Measurements from ENCODE around the gene ANKH. TPM values are rescaled to one million over a fixed set of nuclear protein-coding genes. Genes with fewer than 3 reads are reported as not detected.

Gene ANKH
- polyA plus RNA-seq, 3 donors, result 2.4 to 6.3 (median 3.1) TPM

GRCh38 chr5:14656898-14657297 is 214.7 kb downstream of the ANKH start:
- no CpG with 5 or more reads among the region's 2 CpGs for WGBS (ENCODE audit: insufficient coverage)
- no peak overlapping the region for H3K9ac ChIP-seq (ENCODE audit: insufficient read depth, low read length, poor library complexity, severe bottlenecking)
- Mint-ChIP-seq H3K4me1 (no peaks in the 10 kb centered on the region), H3K4me3 (no peak overlapping the region), H3K27ac (no peak overlapping the region), H3K27me3 (ENCODE audit: low read depth in 3 of 3) (peaks cover 1 to 6% (median 3%) of the 10 kb centered on the region in 3 donors), H3K9me3 (no peaks in the 10 kb centered on the region), H3K36me3 (no peaks in the 10 kb centered on the region)
- H3K27me3 ChIP-seq (ENCODE audit: control insufficient read depth in 2 of 2, insufficient read depth in 2 of 2, low read length in 2 of 2), result no peaks in the 10 kb centered on the region
- H3K79me2 ChIP-seq (ENCODE audit: insufficient read depth, low read length), result no peaks in the 10 kb centered on the region
- H3K4me2 ChIP-seq (replicated peaks; ENCODE audit: extremely low read depth, low read length, poor library complexity, severe bottlenecking), result no peak overlapping the region
- no peak for DNase-seq
- no peaks in the 10 kb centered on the region for H4K20me1 ChIP-seq (ENCODE audit: insufficient read depth, low read length)
- H3K27ac ChIP-seq (ENCODE audit: low read depth in 1 of 2, low read length in 2 of 2), result no peak overlapping the region
- no peaks in the 10 kb centered on the region for H3K9me3 ChIP-seq (replicated peaks in 1 of 2; ENCODE audit: control insufficient read depth in 1 of 2, insufficient read depth in 1 of 2, low read length in 2 of 2)
- H3K36me3 ChIP-seq (replicated peaks in 1 of 2; ENCODE audit: control insufficient read depth in 1 of 2, insufficient read depth in 2 of 2, low read length in 2 of 2), result no peaks in the 10 kb centered on the region
- intact Hi-C loops (cut with micrococcal nuclease), result no loop called here
- no peaks in the 10 kb centered on the region for H3K4me1 ChIP-seq (ENCODE audit: control insufficient read depth in 1 of 2, insufficient read depth in 2 of 2, low read length in 2 of 2)
- no peak for TF ChIP-seq CTCF (IDR thresholded peaks at IDR 0.05)
- no peak overlapping the region for H2AFZ ChIP-seq (ENCODE audit: insufficient read depth, low read depth, low read length, poor library complexity, severe bottlenecking)
- H3K4me3 ChIP-seq (replicated peaks in 1 of 3; ENCODE audit: low read depth in 2 of 3, low read length in 3 of 3), result no peak overlapping the region

DNA sequence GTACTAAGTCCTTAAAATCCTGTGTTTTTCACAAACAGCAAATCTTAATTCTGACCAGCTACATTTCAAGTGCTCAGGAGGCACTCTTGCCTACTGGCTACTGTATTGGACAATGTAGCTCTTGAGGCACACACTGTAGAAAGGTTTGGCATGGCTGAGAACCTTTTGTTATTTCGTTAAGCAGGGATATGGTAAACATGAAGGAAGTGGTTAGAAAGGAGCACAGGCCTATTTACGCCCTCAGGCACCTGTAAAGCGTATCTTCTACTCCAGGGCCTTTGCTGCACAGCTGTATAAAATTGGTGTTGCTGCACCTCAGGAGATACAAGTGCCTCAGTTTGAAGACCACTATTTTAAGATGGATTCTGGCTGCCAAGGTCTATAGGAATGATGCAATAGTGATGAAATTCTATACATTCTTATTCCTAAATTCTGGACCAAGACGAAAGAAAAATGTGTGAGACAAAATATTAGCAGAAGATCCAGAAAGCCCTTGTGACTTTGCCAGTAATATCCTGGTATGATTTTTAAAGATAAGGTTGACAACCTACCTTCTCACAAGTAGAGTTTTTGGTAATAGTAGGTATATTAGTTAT is 216.3 kb downstream of the ANKH start:
- Mint-ChIP-seq H3K9me3 (no peaks in the 10 kb centered on the region), H3K27me3 (ENCODE audit: low read depth in 3 of 3) (peaks cover 3 to 9% (median 7%) of the 10 kb centered on the region in 3 donors), H3K4me1 (no peaks in the 10 kb centered on the region), H3K27ac (no peak overlapping the region), H3K4me3 (no peak overlapping the region), H3K36me3 (no peaks in the 10 kb centered on the region)
- Histone ChIP-seq H3K27me3 (ENCODE audit: control insufficient read depth in 2 of 2, insufficient read depth in 2 of 2, low read length in 2 of 2) (no peaks in the 10 kb centered on the region), H3K4me1 (ENCODE audit: control insufficient read depth in 1 of 2, insufficient read depth in 2 of 2, low read length in 2 of 2) (no peaks in the 10 kb centered on the region), H4K20me1 (ENCODE audit: insufficient read depth, low read length) (no peaks in the 10 kb centered on the region), H3K9me3 (replicated peaks in 1 of 2; ENCODE audit: control insufficient read depth in 1 of 2, insufficient read depth in 1 of 2, low read length in 2 of 2) (no peaks in the 10 kb centered on the region), H3K27ac (ENCODE audit: low read depth in 1 of 2, low read length in 2 of 2) (no peak overlapping the region), H3K9ac (ENCODE audit: insufficient read depth, low read length, poor library complexity, severe bottlenecking) (no peak overlapping the region), H2AFZ (ENCODE audit: insufficient read depth, low read depth, low read length, poor library complexity, severe bottlenecking) (no peak overlapping the region), H3K36me3 (replicated peaks in 1 of 2; ENCODE audit: control insufficient read depth in 1 of 2, insufficient read depth in 2 of 2, low read length in 2 of 2) (no peaks in the 10 kb centered on the region), H3K4me3 (replicated peaks in 1 of 3; ENCODE audit: low read depth in 2 of 3, low read length in 3 of 3) (no peak overlapping the region), H3K4me2 (replicated peaks; ENCODE audit: extremely low read depth, low read length, poor library complexity, severe bottlenecking) (no peak overlapping the region), H3K79me2 (ENCODE audit: insufficient read depth, low read length) (no peaks in the 10 kb centered on the region)
- no peak for TF ChIP-seq CTCF (IDR thresholded peaks at IDR 0.05)
- DNase-seq, result no peak
- 85% methylated on average over 2 of the region's 4 CpGs for WGBS (ENCODE audit: insufficient coverage)
- intact Hi-C loops (cut with micrococcal nuclease), result no loop called here

Small RNAs within 50 kb of the gene (small RNA-seq; reads per million reads assigned to genes)
- gene HNRNPKP5 (ENCODE audit: insufficient read length, low read depth) (not detected), gene MIR4637 (ENCODE audit: insufficient read length, low read depth) (not detected)

Other genes with a start within 250 kb of the ANKH start
- 10 to 100 TPM; 13.7 to 14.2 (median 14.0) TPM for gene OTULIN, start 207.1 kb downstream of the ANKH start, polyA plus RNA-seq